Keratinocyte (primary cell): ENCODE data around the gene GPR107. TPM values are rescaled to one million over a fixed set of nuclear protein-coding genes. Genes with fewer than 3 reads are reported as not detected.

Source experiments
- DNase-seq: peaks from one replicate; pipeline ENCODE4 v3.0.0-alpha.2; 2011; ENCODE audit warnings: low read depth, missing footprints, low spot score
- FAIRE-seq: peaks from 2 replicates; lab custom pipeline; 2011; peaks lifted over from hg19 to GRCh38; lab: Jason Lieb, UNC
- H2AFZ ChIP-seq: 2 replicates; pipeline ENCODE4 v1.6.0; 2012; ENCODE audit warnings: low read length, control low read depth, inconsistent platforms; ENCODE audit not compliant: control insufficient read depth
- H3K27ac ChIP-seq: 2 replicates; pipeline ENCODE4 v1.5.1; 2011; ENCODE audit warnings: low read length; ENCODE audit not compliant: control insufficient read depth, insufficient read depth
- H3K27me3 ChIP-seq: 3 replicates; pipeline ENCODE4 v1.6.0; 2011; ENCODE audit warnings: low read length; ENCODE audit not compliant: control insufficient read depth, insufficient read depth; ENCODE audit errors: extremely low read depth
- H3K36me3 ChIP-seq, 2 experiments: 2 replicates in 1 of 2; 3 replicates in 1 of 2; pipeline ENCODE4 v1.5.1; 2011; ENCODE audit warnings: low read length in 2 of 2, mild to moderate bottlenecking in 1 of 2; ENCODE audit not compliant: control insufficient read depth in 2 of 2, insufficient read depth in 2 of 2; ENCODE audit errors: extremely low read depth in 1 of 2
- H3K4me1 ChIP-seq: 3 replicates; pipeline ENCODE4 v1.5.1; 2011; ENCODE audit warnings: low read length; ENCODE audit not compliant: control insufficient read depth, insufficient read depth; ENCODE audit errors: extremely low read depth
- H3K4me2 ChIP-seq: 3 replicates; pipeline ENCODE4 v1.6.0; 2011; ENCODE audit warnings: low read depth, low read length; ENCODE audit not compliant: control insufficient read depth, insufficient read depth; ENCODE audit errors: extremely low read depth
- H3K4me3 ChIP-seq, 3 experiments: fragments of 200-600 bp in 1 of 3; sonication (generic) in 1 of 3; 2 replicates in 2 of 3; 3 replicates in 1 of 3; pipeline ENCODE4 v1.5.1; 2011 to 2016; ENCODE audit warnings: low read length in 3 of 3, mild to moderate bottlenecking in 3 of 3, control low read depth in 2 of 3, inconsistent platforms in 1 of 3, low read depth in 1 of 3, mixed read lengths in 1 of 3, mixed run types in 1 of 3, moderate library complexity in 1 of 3; ENCODE audit not compliant: control insufficient read depth in 2 of 3, insufficient read depth in 2 of 3; ENCODE audit errors: extremely low read depth in 1 of 3
- H3K79me2 ChIP-seq: 2 replicates; pipeline ENCODE4 v1.6.0; 2012; ENCODE audit warnings: low read length; ENCODE audit not compliant: control insufficient read depth, insufficient read depth
- H3K9ac ChIP-seq: 3 replicates; pipeline ENCODE4 v1.6.0; 2011; ENCODE audit warnings: low read length; ENCODE audit not compliant: control insufficient read depth, insufficient read depth; ENCODE audit errors: extremely low read depth
- H3K9me1 ChIP-seq: 3 replicates; pipeline ENCODE4 v1.6.0; 2011; ENCODE audit warnings: low read length; ENCODE audit not compliant: control insufficient read depth, insufficient read depth; ENCODE audit errors: extremely low read depth
- H3K9me3 ChIP-seq: 2 replicates; pipeline ENCODE4 v1.5.1; 2012; ENCODE audit warnings: low read depth, low read length; ENCODE audit not compliant: control insufficient read depth
- H4K20me1 ChIP-seq: 3 replicates; pipeline ENCODE4 v1.6.0; 2011; ENCODE audit warnings: low read length; ENCODE audit not compliant: control insufficient read depth, insufficient read depth; ENCODE audit errors: extremely low read depth
- CTCF ChIP-seq, 3 experiments: IDR thresholded peaks in 1 of 3; conservative IDR thresholded peaks in 1 of 3; optimal IDR thresholded peaks in 1 of 3; 2 replicates in 2 of 3; 3 replicates in 1 of 3; pipeline versions ENCODE3 to v1.5.1; 2011; ENCODE audit warnings: low read length in 3 of 3, mild to moderate bottlenecking in 3 of 3, moderate library complexity in 2 of 3, control low read depth in 1 of 3, inconsistent platforms in 1 of 3; ENCODE audit not compliant: insufficient read depth in 2 of 3; ENCODE audit errors: extremely low read depth in 1 of 3
- EZH2 ChIP-seq: IDR thresholded peaks from one replicate; pipeline ENCODE4 v1.6.1; 2012; ENCODE audit warnings: inconsistent platforms, mild to moderate bottlenecking, low read length, moderate library complexity
- dilution Hi-C: fragments of 300-500 bp; cut with MboI; formaldehyde crosslinking; loops from one replicate; pipeline ENCODE4 v1.7.0; 2020; ENCODE audit warnings: low sequenced_read_pairs; ENCODE audit not compliant: extremely low pct_ligation_motif_present
- polyA plus RNA-seq, 5 experiments: library from polyadenylated mRNA; depleted of rRNA in 3 of 5; stranded (reverse) in 3 of 5; stranded (forward) in 1 of 5; unstranded in 1 of 5; fragments of >200 nt; gene quantifications; 1 replicate in 1 of 5; 2 replicates in 3 of 5; 3 replicates in 1 of 5; pipeline versions ENCODE4 v1.2.1 to v1.2.3, GENCODE V29; 2011 to 2012; ENCODE audit warnings: missing spikeins in 2 of 5, low read depth in 1 of 5, low replicate concordance in 1 of 5

Gene GPR107
- polyA plus RNA-seq, 1 donor (not counting 4 experiments of a cell fraction or from before 2014, with no cell fraction given): 27.3 TPM

- H3K36me3 ChIP-seq: no peaks in the 10 kb centered on the region
- H2AFZ ChIP-seq: no peak overlapping the region
- DNase-seq: no peak
- no peaks in the 10 kb centered on the region for H3K27me3 ChIP-seq
- H3K4me2 ChIP-seq: no peak overlapping the region
- TF ChIP-seq EZH2 (no peak), CTCF (optimal IDR thresholded peaks at IDR 0.05 in 1 of 3, IDR thresholded peaks at IDR 0.05 in 1 of 3, conservative IDR thresholded peaks at IDR 0.05 in 1 of 3; ENCODE audit: extremely low read depth in 1 of 3, insufficient read depth in 2 of 3, low read length in 3 of 3) (no peak)
- H3K4me3 ChIP-seq: no peak overlapping the region
- no peaks in the 10 kb centered on the region for H3K9me1 ChIP-seq
- peaks cover 73% of the 10 kb centered on the region for H3K79me2 ChIP-seq
- no peak overlapping the region for H3K27ac ChIP-seq
- H4K20me1 ChIP-seq: no peaks in the 10 kb centered on the region
- no peak for FAIRE-seq
- peaks cover 6% of the 10 kb centered on the region for H3K4me1 ChIP-seq
- no peaks in the 10 kb centered on the region for H3K9me3 ChIP-seq
- H3K9ac ChIP-seq: no peak overlapping the region
- dilution Hi-C loops: no loop called here
Measured at GRCh38 chr9:130058887-130059286, 5.2 kb downstream of the GPR107 start.

GRCh38 chr9:130060296-130060695 lies 6.6 kb downstream of the GPR107 start:
- Histone ChIP-seq H3K4me2 (no peak overlapping the region), H4K20me1 (no peaks in the 10 kb centered on the region), H3K27me3 (no peaks in the 10 kb centered on the region), H3K9ac (no peak overlapping the region), H3K9me3 (no peaks in the 10 kb centered on the region), H3K27ac (no peak overlapping the region), H2AFZ (no peak overlapping the region), H3K9me1 (no peaks in the 10 kb centered on the region), H3K4me3 (no peak overlapping the region), H3K36me3 (no peaks in the 10 kb centered on the region), H3K4me1 (no peaks in the 10 kb centered on the region), H3K79me2 (peaks cover 66% of the 10 kb centered on the region)
- DNase-seq (no peak), FAIRE-seq (no peak)
- dilution Hi-C loops: no loop called here
- TF ChIP-seq EZH2 (no peak), CTCF (optimal IDR thresholded peaks at IDR 0.05 in 1 of 3, IDR thresholded peaks at IDR 0.05 in 1 of 3, conservative IDR thresholded peaks at IDR 0.05 in 1 of 3; ENCODE audit: extremely low read depth in 1 of 3, insufficient read depth in 2 of 3, low read length in 3 of 3) (no peak)
